ENCODE measurements around the gene TNPO1.
A peak's percentile ranks its signal among the peaks of the same experiment; 100 is the strongest.

The TNPO1 gene

GRCh38 chr5:72818866-72819534 lies 2.5 kb downstream of the TNPO1 start:
- no peak for DNase-seq (ENCODE audit: low spot score)

DNA sequence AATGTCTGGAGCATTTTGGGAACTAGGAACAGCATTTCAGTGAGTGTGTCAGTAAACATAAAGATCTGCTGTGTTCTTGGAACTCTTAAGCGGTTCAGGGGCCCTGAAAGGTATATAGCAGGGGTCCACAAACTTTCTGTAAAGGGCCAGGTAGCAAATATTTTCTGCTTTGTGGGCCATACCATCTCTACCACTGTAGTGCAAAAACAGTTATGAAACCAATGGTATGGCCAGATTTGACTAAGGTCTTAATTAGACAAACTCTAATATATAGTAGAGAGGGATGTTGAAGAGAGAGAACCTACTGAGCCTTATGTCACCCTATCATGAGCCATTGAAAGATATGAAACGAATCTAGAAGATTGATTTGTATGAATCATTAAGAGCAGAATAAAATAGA lies 5.3 kb downstream of the TNPO1 start:
- DNase-seq (ENCODE audit: low spot score), result no peak

- DNase-seq (ENCODE audit: low spot score), result no peak
Measured at GRCh38 chr5:72822944-72823343, 6.5 kb downstream of the TNPO1 start.

DNA sequence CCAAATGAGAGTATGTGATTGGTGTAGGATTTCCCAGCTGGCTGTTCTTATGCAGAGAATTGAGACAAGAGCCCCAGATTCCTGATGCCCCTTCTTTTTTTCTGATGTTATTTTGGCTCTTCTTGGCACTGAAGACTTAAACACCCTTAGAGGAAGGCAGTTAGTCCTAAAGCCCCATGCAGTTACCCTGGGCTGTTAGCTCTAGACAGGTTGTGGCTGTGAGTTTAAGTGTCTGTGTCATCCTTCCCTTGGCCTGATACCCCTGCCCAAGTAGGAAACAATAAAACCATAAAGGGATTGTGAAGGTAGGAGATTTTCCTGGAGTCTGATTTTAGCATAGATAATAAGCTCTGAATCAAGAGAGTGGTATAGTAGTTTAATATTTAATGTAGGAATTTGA lies 13.2 kb downstream of the TNPO1 start:
- no peak for DNase-seq (ENCODE audit: low spot score)

DNA sequence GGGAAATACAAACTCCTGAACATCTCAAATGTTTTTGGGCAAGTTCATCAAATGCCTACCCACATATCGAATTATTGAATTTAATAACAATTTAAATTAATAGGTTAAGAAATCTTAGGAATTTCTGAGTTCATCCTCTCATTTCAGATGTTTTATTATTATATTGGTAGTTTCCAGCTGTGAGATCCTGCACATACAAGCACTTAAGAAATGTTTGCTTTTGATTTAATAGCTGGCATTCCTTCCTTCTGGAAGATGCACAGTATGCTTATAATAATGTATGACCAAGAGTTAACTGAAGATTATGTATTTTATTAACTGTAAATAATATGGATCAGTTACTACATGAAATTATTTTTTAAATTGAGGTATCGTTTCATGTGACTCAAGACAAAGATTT lies 13.9 kb downstream of the TNPO1 start:
- no peak for DNase-seq (ENCODE audit: low spot score)

DNA sequence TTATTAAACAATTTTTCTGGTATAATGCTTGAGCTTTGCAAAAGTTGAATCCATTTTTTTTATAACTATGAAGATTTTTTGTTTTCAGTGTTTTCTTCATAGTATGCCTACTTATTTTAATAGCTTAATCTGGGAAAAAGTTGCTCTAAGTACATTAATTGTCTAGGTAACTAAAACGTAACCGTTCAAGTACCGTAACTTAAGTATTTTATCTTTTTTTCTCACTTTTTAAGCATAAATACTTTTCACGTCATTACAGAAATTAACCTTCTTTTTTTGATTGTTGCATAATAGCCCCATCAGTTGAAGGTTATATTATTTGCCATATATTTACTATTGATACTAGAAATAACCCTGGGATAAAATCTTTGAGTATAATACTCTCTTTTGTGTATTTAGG lies 15.2 kb downstream of the TNPO1 start:
- DNase-seq (ENCODE audit: low spot score), result no peak

GRCh38 chr5:72834924-72835323 lies 18.5 kb downstream of the TNPO1 start:
- no peak for DNase-seq (ENCODE audit: low spot score)

- no peak for DNase-seq (ENCODE audit: low spot score)
Measured at GRCh38 chr5:72835633-72836032, 19.2 kb downstream of the TNPO1 start.

GRCh38 chr5:72836810-72837209 lies 20.3 kb downstream of the TNPO1 start:
- DNase-seq (ENCODE audit: low spot score), result no peak

- no peak for DNase-seq (ENCODE audit: low spot score)
Measured at GRCh38 chr5:72837524-72838096, 21.1 kb downstream of the TNPO1 start.

- DNase-seq (ENCODE audit: low spot score), result no peak
Measured at GRCh38 chr5:72840041-72840440, 23.6 kb downstream of the TNPO1 start.

DNA sequence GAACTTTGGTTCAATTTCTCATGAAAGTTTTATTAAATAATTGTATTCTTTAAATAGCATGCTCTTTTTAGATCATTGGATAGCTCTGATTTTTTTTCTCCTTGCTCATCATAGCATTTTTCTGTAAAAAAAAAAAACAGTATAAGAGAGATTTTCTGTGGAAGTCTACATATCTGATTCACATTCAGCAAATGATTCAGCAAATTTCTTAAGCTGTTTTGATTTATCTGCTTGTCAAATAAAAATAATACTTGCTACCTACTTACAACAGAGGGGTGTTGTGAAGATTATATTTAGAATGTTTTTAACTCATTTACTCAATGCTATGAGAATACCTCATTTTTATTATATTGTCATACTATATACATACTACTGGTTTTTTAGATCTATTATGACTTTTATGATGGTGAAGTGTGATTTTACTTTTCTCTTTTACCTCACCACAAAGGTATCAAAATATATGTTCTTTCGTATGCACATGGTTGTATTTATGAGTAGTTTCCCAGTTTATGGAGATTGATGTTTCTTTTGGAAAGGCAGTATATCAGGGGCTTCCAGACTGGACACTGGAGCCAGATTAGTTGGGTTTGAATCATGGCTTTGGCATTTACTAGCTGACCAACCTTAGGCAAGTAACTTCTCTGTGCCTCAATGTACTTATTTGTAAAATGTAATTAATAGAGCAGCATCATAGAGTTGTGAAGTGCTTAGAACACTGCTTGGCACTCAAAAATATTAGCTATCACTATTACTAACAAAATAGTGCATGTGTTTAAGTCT lies 25.5 kb downstream of the TNPO1 start:
- DNase-seq (ENCODE audit: low spot score), result no peak

DNA sequence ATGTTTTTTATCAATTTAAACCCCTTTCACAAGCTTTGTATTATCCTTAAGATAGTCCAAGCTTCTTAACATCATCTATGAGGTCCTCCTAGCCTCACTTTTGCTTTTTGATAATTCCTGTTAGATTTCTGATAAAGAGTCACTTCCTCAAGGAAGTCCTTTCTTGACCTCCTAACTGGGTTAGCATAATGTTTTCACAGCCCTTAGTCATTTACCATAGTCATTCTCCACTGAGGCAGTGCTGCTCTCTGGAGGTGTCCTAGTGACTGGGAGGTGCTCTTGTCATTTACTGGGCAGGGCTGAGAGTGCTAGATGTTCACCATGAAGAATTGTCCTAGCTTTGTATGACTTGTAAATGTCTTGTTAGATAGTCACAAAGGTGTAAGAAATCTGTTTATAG lies 26.4 kb downstream of the TNPO1 start:
- peak; percentile 50 for DNase-seq (ENCODE audit: low spot score)

- no peak for DNase-seq (ENCODE audit: low spot score)
Measured at GRCh38 chr5:72844218-72844603, 27.8 kb downstream of the TNPO1 start.

DNA sequence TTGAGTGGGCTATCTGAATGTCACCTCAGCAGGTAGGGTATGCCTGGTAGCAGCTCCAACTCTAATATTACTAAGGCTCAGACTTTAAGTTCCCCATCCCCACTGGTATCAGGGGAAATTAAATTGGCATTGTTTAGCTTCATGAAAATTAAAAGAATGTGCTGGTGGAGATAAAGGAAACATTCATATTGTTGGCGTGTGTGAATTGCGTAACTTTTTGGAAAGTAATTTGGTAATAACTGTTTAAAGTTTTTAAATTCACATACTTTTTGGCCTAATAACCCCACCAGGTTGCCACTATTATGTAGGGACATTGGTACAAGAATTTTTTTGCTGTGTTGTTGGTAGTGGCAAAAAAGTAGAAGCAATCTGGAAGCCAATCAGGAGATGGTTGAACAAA lies 29.4 kb downstream of the TNPO1 start:
- DNase-seq (ENCODE audit: low spot score), result no peak

- DNase-seq (ENCODE audit: low spot score), result no peak
Measured at GRCh38 chr5:72846483-72846882, 30.0 kb downstream of the TNPO1 start.

DNA sequence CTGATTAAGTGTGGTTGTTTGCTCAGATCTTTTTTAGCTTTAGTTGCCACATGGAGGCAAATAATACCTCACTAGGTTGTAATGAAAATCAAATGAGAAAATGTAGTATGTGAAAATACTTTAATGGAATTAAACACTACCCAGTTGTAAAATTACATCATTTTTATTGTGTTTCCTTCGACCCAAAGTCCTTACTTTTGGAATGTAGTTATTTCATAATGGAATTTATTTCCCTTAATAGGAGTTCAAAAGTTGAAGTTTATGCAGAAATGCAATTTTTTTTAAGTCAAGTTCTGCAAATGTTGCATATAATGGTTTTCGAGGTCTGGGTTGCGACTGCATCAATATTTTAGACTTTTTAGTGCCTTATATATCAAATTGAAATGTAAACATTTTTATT lies 31.0 kb downstream of the TNPO1 start:
- no peak for DNase-seq (ENCODE audit: low spot score)

DNA sequence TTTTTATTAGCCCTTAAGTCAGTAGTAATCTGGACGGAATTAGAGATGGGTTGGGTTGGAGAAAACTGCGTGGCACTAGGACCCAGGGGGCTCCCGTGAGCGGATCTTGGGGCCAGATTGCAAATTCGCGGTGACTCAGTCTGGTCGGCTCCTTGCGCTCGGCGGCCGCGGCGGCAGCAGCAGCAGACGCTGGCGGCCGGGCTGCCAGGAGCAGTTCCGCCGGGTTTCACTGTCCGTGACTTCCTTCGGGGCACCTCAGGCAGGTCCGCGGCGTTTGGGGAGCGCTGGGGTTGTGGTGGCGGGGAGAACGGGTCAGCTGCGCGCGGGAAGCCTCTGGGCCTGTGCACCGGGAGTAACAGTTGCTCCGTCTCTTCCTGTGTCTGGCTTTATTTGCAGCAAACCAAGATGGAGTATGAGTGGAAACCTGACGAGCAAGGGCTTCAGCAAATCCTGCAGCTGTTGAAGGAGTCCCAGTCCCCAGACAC lies 31.6 kb downstream of the TNPO1 start:
- peak; percentile 76 for DNase-seq (ENCODE audit: low spot score)

DNA sequence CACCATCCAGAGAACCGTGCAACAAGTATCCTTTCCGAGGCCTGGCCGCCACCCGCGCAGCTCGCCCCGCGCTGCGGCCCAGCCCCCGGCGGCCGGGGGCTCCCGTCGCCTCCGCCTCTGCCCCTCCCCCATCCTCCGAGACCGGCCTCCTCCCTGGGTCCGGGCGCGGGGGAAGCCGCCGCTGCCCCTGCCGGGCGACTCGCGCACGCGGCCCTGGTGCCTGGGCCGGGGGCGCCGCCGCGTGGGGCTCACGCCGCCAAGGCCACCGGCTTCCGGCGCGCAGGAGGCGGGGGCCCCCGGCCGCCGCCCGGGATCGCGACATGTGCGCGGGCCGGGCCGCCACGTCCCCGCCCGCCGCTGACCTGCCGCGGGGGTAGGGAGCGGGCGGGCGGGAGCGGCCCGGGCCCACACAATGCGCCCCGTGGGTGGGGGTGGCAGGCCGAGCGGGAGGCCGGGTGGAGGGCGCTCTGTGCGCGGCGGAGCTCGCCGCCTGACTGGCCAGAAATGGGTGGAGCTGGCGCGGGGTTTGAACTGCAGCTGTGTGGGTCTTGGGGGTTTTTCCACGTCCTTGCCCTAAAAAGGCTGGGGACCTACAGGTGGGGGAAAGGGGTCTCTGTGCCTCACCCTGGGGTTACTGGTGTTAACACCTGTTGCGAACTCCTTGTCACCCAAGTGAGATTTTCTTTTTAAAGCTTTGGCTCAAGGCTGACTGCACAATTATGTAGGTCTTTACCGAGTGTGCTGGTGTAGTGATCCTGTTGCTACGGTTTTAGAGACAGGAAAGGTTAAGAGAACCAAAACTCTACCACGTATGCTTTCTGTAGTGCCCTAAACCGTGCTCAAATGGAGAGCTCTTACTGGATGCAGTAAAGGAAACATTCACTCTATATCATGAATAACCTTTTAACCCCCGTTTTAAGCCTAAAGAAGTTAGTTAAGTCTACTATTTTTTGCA lies 32.3 kb downstream of the TNPO1 start:
- DNase-seq (ENCODE audit: low spot score), result peak; percentile 47

GRCh38 chr5:72849546-72849945 lies 33.1 kb downstream of the TNPO1 start:
- DNase-seq (ENCODE audit: low spot score), result no peak

DNA sequence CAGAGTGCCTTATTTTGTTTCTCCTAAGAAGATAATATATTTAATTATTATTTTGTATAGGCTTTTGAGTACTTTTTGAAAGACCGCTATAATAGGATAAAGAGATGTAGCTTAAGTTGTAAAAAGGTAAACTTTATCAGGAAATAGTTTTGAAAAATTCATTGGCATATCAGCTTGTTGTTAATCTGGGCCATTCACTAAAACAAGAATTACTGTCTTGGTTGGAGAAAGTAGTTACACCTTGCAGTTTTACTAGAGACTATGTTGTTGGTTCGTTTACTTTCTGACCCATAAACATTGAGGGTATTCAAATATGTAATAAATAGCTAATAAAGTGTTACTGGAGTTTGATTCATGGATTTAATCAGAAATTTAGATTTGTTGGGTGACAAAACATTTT lies 33.7 kb downstream of the TNPO1 start:
- DNase-seq (ENCODE audit: low spot score), result no peak

DNA sequence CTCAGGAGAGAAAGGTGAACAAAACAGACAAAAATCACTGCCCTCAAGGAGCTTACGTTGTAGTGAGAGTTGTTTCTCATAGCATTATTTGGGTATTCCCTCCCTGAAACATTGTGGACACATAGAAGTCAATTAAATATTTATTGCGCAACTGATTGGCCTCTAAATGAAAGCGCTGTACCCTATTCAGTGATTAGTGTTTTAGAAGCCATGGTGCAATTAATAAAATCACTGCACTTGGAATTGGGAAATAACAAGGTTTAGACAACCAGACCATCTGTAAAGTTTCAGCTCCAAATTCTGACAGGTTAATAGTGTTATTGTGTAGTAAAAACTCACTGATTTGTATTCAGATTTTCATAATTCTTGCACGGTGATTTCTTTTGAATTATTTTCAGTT lies 35.9 kb downstream of the TNPO1 start:
- DNase-seq (ENCODE audit: low spot score), result no peak
